GM21390 (cell line): ENCODE results near the gene PRR15L.
"Not testable (repeated sequence)": the region's sequence is repeated elsewhere in the genome, so short reads cannot be mapped to it uniquely, and the experiment has no call there.

ENCODE experiments used
- ATAC-seq: cut with Tn5 transposase; IDR thresholded peaks from one replicate; pipeline ENCODE4 v1.9.1; 2021; ENCODE audit not compliant: unreplicated experiment

PRR15L gene

DNA sequence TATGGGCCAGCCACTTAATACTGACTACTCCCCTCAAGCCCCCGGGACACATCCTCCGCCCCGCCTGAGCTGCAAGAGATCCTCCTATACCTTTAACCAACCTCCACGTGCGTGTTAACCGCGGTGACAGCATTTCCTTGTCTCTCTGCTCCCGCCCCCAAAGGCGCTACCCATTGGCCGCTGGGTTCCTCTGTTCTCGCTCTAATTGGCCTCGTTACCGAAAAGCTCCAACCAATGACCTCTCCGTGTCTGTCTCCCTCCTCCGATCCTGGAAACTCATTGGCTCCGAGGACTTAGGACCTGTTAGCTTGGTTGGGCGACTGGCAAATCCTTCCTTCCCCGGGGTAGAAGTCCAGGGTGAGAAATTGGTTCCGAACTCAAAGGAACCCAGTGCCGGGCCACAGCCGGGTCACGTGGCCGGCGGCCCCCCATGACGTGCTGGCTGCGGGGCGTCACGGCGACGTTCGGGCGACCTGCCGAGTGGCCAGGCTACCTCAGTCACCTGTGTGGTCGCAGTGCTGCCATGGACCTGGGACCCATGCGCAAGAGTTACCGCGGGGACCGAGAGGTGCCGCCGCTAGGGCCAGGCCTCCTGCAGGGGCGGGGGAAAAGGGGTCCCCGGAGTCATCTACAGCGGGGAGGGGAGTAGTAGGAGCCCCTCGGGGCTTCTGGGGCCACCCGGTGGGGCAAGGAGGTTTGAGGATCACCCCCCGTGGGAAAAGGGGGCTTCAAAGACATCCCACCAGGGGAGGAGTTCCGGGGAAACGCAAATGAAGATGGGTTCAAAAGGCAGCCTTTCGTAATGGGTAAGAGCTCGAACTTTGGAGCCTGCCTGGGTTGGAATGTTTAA, 16.2 kb downstream of the PRR15L start, which contains the start of gene PNPO:
TSS of gene PNPO (plus strand) at position 326 of the 850 bp plus-strand sequence. CDS start at position 431, 105 bp downstream.
- ATAC-seq = peak; percentile 91

- no peak for ATAC-seq
Observed at GRCh38 chr17:47937941-47938340, 19.7 kb downstream of the PRR15L start.

- ATAC-seq = no peak
Observed at GRCh38 chr17:47935961-47936360, 21.7 kb downstream of the PRR15L start.

DNA sequence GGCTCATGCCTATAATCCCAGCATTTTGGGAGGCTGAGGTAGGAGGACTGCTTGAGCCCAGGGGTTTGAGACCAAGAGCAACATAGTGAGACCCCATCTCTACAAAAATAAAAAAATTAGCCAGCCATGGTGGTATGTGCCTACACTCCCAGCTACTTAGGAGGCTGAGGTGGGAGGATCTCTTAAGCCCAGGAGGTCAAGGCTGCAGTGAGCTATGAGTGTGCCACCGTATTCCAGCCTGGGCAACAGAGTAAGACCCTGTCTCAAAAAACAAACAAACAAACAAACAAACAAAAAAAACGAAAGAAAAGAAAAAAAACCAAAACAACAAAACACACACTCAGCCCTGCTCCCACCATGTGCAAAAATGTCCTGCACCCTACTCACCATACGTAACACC, 22.2 kb downstream of the PRR15L start:
- not testable (repeated sequence) for ATAC-seq

DNA sequence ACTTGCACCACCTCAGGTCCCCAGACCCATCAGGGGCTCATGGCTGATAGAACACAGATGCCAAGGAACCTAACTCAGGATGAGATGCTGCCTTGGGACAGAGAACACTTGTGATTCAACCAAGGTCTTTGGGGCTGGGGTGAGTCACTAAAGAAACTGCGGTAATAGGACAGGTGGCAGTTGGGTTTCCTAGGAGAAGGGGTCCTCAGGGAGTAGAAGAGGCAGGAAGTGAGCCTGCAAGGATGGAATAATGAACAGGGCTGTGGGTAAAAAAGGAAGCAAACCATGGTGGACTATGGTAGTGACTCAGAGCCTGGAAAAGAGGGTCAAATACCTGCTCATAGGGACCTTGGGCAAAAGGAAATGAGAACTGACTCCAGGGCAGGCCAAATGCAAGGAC, 22.8 kb downstream of the PRR15L start:
- no peak for ATAC-seq

DNA sequence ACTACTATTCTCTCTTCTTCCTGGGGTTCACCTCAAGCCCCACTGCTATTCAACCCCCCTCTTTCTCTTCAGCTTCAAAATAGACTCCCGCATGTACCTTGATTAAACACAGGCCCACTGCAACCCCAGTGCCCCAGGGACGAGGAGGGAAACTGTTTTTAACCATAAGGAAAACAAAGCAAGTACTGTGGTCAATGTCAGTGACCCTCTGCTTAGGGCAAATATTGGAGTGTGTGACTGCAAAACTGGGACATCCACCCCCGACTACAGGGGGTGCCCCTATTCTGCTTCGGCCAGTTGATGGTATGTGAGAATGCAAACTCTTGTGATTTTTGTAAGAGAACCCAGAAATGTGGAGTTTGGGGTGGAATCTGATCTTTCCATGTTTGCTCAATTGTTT, 25.8 kb downstream of the PRR15L start:
- ATAC-seq = no peak

- ATAC-seq = no peak
Observed at GRCh38 chr17:47929218-47930000, 28.3 kb downstream of the PRR15L start.

- no peak for ATAC-seq
Observed at GRCh38 chr17:47928415-47928814, 29.3 kb downstream of the PRR15L start.

GRCh38 chr17:47927821-47928400, 29.8 kb downstream of the PRR15L start:
- no peak for ATAC-seq

DNA sequence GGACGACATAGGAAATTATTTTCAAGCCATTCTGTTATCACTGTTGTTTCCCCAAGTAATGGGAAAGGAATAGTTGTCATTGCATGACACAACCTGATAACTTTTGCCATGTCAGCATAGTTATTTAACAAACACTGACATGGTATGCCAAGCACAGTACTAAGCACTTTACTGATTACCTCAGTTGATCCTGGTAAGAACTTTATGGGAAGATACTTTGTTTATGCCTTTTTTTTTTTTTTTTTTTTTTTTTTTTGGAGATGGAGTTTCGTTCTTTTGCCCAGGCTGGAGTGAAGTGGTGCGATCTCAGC, 32.0 kb downstream of the PRR15L start:
- no peak for ATAC-seq

GRCh38 chr17:47924785-47925677, 32.7 kb downstream of the PRR15L start:
- no peak for ATAC-seq

GRCh38 chr17:47919889-47920288, 37.8 kb downstream of the PRR15L start:
- ATAC-seq = not testable (repeated sequence)

- ATAC-seq = no peak
Observed at GRCh38 chr17:47918991-47919390, 38.7 kb downstream of the PRR15L start.

DNA sequence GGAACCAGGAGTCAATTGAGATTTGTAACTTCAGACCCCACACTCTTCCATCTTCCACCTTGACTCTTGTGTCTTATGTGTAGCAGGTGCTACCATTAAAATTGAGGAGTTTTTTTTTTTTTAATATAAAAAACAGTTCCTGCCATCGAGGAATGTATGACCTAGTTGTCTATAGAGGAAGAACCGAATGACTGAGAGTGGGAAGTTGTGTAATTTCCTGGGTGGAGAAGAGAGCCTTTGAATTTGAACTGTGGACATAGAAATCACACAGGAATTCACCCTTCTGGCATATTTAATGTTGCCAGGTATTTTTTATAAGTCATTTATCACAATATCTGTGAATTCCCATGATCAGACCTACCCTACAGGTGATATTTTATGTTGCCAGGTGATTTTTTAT, 39.7 kb downstream of the PRR15L start:
- no peak for ATAC-seq

- no peak for ATAC-seq
Observed at GRCh38 chr17:47917581-47917980, 40.1 kb downstream of the PRR15L start.

DNA sequence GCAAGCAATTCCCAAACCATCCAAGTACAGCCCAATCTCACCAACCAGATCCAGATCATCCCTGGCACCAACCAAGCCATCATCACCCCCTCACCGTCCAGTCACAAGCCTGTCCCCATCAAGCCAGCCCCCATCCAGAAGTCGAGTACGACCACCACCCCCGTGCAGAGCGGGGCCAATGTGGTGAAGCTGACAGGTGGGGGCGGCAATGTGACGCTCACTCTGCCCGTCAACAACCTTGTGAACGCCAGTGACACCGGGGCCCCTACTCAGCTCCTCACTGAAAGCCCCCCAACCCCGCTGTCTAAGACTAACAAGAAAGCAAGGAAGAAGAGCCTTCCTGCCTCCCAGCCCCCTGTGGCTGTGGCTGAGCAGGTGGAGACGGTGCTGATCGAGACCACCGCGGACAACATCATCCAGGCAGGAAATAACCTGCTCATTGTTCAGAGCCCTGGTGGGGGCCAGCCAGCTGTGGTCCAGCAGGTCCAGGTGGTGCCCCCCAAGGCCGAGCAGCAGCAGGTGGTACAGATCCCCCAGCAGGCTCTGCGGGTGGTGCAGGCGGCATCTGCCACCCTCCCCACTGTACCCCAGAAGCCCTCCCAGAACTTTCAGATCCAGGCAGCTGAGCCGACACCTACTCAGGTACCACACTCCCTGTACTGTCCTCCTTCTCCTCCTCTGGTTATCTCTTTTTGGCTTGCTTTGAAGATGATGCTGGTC, 41.0 kb downstream of the PRR15L start:
- no peak for ATAC-seq

DNA sequence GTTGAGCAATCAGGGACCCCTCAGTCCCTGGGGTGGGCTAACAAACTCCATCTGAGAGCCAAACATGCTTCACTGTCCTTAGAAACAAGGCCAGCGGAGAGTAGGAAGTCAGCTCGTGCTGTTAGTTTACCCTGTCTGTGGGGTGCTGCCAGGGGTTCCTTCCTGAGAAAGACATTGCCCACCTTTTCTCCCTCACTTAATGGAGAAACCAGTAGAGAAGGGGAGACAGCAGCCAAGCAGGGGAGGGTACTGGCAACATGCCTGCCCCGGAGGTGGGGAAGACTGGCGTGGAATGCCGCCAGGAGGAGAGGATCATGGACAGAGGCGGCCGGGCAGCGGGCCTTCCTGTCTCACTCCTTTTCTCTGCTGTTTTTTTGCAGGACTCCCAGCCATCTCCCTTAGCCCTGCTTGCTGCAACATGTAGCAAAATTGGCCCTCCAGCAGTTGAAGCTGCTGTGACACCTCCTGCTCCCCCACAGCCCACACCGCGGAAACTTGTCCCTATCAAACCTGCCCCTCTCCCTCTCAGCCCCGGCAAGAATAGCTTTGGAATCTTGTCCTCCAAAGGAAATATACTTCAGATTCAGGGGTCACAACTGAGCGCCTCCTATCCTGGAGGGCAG, 41.8 kb downstream of the PRR15L start:
- ATAC-seq = no peak

DNA sequence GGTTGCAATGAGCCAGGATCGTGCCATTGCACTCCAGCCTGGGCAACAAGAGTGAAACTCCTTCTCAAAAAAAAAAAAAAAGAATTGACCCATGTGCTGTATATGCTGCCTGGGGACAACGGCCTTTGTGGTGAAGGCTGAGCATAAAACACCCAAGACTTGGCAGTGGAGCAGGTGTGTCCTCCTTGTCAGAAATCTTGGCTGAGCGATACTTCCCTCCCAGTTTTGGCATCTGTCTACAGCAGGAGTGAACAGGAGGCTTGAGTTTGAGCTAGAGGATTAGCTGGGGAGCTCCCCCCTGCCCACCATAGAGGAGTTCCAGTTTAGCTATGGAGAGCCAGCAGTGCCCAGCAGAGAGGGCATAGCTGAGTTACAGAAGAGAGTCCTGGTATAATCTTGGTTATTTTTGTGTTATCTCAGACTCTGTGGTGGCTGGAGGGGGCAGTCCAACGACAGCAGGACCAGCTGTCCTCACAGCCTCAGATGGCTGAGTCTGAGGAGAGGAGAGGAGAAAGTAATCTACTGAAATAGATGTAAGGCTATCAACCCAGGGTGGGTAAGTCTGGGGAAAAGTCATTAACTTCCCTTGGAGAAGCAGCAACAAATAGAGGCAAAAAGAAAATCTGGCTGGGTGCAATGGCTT, 43.3 kb downstream of the PRR15L start:
- ATAC-seq = no peak

DNA sequence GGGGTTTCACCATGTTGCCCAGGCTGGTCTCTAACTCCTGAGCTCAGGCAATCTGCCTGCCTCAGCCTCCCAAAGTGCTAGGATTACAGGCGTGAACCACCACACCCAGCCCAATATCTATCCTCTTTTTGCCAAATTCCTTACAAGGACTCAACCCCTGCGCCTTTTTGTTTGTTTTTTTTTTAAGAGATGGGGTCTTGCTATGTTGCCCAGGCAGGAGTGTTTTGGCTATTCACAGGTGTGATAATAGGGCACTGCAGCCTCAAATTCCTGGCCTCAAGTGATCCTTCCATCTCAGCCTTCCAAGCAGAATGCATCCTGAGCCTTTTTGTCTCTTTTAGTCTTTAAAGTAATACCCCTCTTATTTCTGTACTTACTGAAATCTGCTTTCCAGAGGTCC, 44.6 kb downstream of the PRR15L start:
- ATAC-seq = no peak
